CD4-positive, alpha-beta memory T cell (primary cell): Measurements from ENCODE around the gene INPP4B. TPM values are rescaled to one million over a fixed set of nuclear protein-coding genes. Genes with fewer than 3 reads are reported as not detected.

ENCODE experiments used
- CTCF ChIA-PET: fragments of 350-600 bp; sonication (Branson Sonifier 250); formaldehyde crosslinking; loops from one replicate; lab custom pipeline; 2021; ENCODE audit warnings: inconsistent platforms; ENCODE audit not compliant: partially characterized antibody; lab: Charles Lee
- POLR2A ChIA-PET: fragments of 350-600 bp; sonication (Branson Sonifier 250); formaldehyde crosslinking; loops from one replicate; lab custom pipeline; 2021; ENCODE audit not compliant: partially characterized antibody; lab: Charles Lee
- DNase-seq, 5 donors: peaks; one replicate each; pipeline versions ENCODE4 v3.0.0 to v3.0.0-alpha.2; 2020 to 2022; ENCODE audit warnings: mixed read lengths in 1 of 5
- H3K27ac ChIP-seq: one replicate; pipeline ENCODE4 v1.7.0; 2013; ENCODE audit warnings: low read depth, low read length
- H3K27me3 ChIP-seq: 2 replicates; pipeline ENCODE4 v1.7.0; 2013; ENCODE audit warnings: mild to moderate bottlenecking, low read length, moderate library complexity; ENCODE audit not compliant: insufficient read depth
- H3K36me3 ChIP-seq: 2 replicates; pipeline ENCODE4 v1.7.0; 2013; ENCODE audit warnings: mild to moderate bottlenecking, low read length, moderate library complexity; ENCODE audit not compliant: insufficient read depth
- H3K4me1 ChIP-seq: 2 replicates; pipeline ENCODE4 v1.7.0; 2013; ENCODE audit warnings: mild to moderate bottlenecking, low read length, moderate library complexity; ENCODE audit not compliant: insufficient read depth
- H3K4me3 ChIP-seq, 2 donors: one replicate each; pipeline ENCODE4 v1.7.0; 2013; ENCODE audit warnings: low read length in 2 of 2, mild to moderate bottlenecking in 1 of 2
- H3K9me3 ChIP-seq, 2 donors: one replicate each; pipeline ENCODE4 v1.7.0; 2013; ENCODE audit warnings: low read length in 2 of 2, control low read depth in 1 of 2; ENCODE audit not compliant: control insufficient read depth in 1 of 2
- H3K27ac Mint-ChIP-seq, 7 donors: one replicate each; pipeline ENCODE4 v1.8.0; 2020 to 2021; ENCODE audit warnings: mixed read lengths in 7 of 7, mild to moderate bottlenecking in 6 of 7, inconsistent platforms in 3 of 7, moderate library complexity in 3 of 7
- H3K27me3 Mint-ChIP-seq, 2 donors: one replicate each; pipeline ENCODE4 v1.8.0; 2020 to 2021; ENCODE audit warnings: mixed read lengths in 2 of 2
- H3K36me3 Mint-ChIP-seq, 2 donors: one replicate each; pipeline ENCODE4 v1.8.0; 2020 to 2021; ENCODE audit warnings: mixed read lengths in 2 of 2, inconsistent platforms in 1 of 2, mild to moderate bottlenecking in 1 of 2
- H3K4me1 Mint-ChIP-seq, 4 donors: one replicate each; pipeline ENCODE4 v1.8.0; 2020 to 2021; ENCODE audit warnings: mixed read lengths in 4 of 4, mild to moderate bottlenecking in 1 of 4
- H3K4me3 Mint-ChIP-seq, 8 donors: one replicate each; pipeline ENCODE4 v1.8.0; 2020 to 2021; ENCODE audit warnings: mixed read lengths in 8 of 8, mild to moderate bottlenecking in 7 of 8, moderate library complexity in 6 of 8, inconsistent platforms in 3 of 8
- H3K9me3 Mint-ChIP-seq, 8 donors: one replicate each; pipeline ENCODE4 v1.8.0; 2020 to 2021; ENCODE audit warnings: mixed read lengths in 8 of 8, mild to moderate bottlenecking in 5 of 8, inconsistent platforms in 3 of 8, moderate library complexity in 1 of 8
- intact Hi-C: fragments of 100-400 bp; cut with micrococcal nuclease; formaldehyde crosslinking; loops from one replicate; pipeline ENCODE4 v1.15.1; 2023
- polyA plus RNA-seq, 2 donors: library from polyadenylated mRNA; unstranded; fragments of 300-500 nt; fragmentation: Illumina TruSeq; gene quantifications; one replicate each; pipeline ENCODE4 v1.2.3, GENCODE V29; 2021
- total RNA-seq, 2 experiments: library from RNA; stranded (reverse); gene quantifications; one replicate each; pipeline ENCODE4 v1.2.3, GENCODE V29; 2021

Gene INPP4B
- total and polyA plus RNA-seq, 4 experiments from 2014 or later: 76.7 to 112 (median 80.8) TPM

DNA sequence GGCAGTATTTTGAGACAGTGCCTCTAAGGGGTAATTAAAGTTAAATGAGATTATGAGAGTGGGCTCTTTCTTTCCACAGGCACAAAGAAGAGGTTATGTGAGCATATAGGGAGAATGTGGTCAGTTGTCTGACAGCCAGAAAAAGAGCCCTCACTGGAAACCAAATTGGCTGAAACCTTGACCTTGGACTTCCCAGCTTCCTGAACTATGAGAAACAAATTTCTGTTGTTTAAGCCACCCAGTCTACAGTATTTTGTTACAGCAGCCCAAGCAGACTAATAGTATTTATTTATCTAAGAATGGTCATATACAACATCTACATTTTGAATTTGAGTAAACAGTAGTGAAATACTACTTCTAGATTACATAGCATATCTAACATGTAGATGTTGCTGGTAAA is 736.0 kb downstream of the INPP4B start:
- peaks cover 0 to 14% (median 8%) of the 10 kb centered on the region in 4 donors for H3K4me1 Mint-ChIP-seq
- H3K27me3 Mint-ChIP-seq: no peaks in the 10 kb centered on the region
- H3K36me3 Mint-ChIP-seq: peaks cover 68 to 78% of the 10 kb centered on the region in 2 donors
- intact Hi-C loops: no loop called here
- Histone ChIP-seq H3K4me1 (no peaks in the 10 kb centered on the region), H3K4me3 (no peak overlapping the region), H3K36me3 (peaks cover 63% of the 10 kb centered on the region), H3K27ac (no peak overlapping the region), H3K9me3 (no peaks in the 10 kb centered on the region), H3K27me3 (no peaks in the 10 kb centered on the region)
- H3K27ac Mint-ChIP-seq: peak overlapping the region in 1 of 7 donors; percentile 80
- no peak for DNase-seq
- H3K4me3 Mint-ChIP-seq: no peak overlapping the region
- CTCF ChIA-PET: no interaction called here
- peaks cover 0 to 1% (median 0%) of the 10 kb centered on the region in 8 donors for H3K9me3 Mint-ChIP-seq
- POLR2A ChIA-PET: no interaction called here

DNA sequence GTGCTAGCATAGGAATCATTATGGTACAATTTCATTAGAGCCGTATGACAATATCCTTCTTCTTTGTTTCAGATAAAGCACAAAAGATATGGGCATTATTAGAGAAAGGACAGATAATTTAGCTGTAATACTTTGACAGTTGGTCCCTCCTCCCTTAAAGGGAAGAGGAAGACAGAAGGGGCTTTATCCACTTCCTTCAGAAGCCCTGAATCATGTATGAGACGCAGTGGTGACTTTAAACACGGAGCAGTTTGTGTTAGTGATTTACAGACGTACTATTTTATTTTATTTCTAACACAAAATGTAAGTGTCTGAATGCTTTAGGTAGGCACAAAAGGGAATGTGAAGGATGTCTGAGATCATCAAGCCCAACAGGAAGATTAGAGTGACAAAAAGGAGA is 742.1 kb downstream of the INPP4B start:
- ChIA-PET POLR2A (no interaction called here), CTCF (no interaction called here)
- Mint-ChIP-seq H3K27ac (no peak overlapping the region), H3K4me1 (peaks cover 5 to 12% (median 8%) of the 10 kb centered on the region in 4 donors), H3K36me3 (peaks cover 46 to 71% of the 10 kb centered on the region in 2 donors), H3K4me3 (no peak overlapping the region), H3K9me3 (no peaks in the 10 kb centered on the region), H3K27me3 (no peaks in the 10 kb centered on the region)
- Histone ChIP-seq H3K27ac (no peak overlapping the region), H3K27me3 (no peaks in the 10 kb centered on the region), H3K36me3 (peaks cover 37% of the 10 kb centered on the region), H3K4me1 (no peaks in the 10 kb centered on the region), H3K4me3 (no peak overlapping the region), H3K9me3 (no peaks in the 10 kb centered on the region)
- intact Hi-C loops: no loop called here
- DNase-seq: no peak

DNA sequence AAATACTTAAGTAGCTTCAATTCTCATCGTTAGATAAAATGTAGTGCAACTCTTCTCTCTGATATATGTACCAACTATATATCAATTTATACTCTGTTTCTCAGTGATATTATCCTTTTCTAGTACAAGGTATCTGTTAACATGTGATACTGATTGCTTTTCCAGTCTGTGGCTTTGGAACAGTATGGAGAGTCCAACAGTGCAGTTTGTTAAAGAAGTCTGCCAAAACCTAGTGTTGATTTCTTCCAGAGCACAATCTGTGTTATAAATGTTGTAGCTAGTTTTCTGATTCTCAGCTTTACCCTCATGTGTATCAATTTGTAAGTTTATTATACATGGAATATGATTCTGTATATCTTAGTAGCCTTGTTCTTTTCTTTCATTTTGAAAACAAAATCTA is 744.7 kb downstream of the INPP4B start:
- no peaks in the 10 kb centered on the region for H3K27me3 ChIP-seq
- ChIA-PET CTCF (interaction anchor here (0.6 to 1.7 kb wide), 2 partner anchors 27 to 751 kb away, joined by 3 to 5 read pairs; no protein-coding TSS in a partner anchor), POLR2A (no interaction called here)
- no peak for DNase-seq
- H3K4me3 ChIP-seq: no peak overlapping the region
- Mint-ChIP-seq H3K9me3 (peaks cover 0 to 2% (median 0%) of the 10 kb centered on the region in 8 donors), H3K4me3 (no peak overlapping the region), H3K36me3 (peaks cover 40 to 64% of the 10 kb centered on the region in 2 donors), H3K4me1 (peaks cover 5 to 17% (median 13%) of the 10 kb centered on the region in 4 donors), H3K27ac (peak overlapping the region in 2 of 7 donors; percentile 33 to 35), H3K27me3 (no peaks in the 10 kb centered on the region)
- H3K36me3 ChIP-seq: peaks cover 25% of the 10 kb centered on the region
- H3K4me1 ChIP-seq: no peaks in the 10 kb centered on the region
- no peak overlapping the region for H3K27ac ChIP-seq
- H3K9me3 ChIP-seq: no peaks in the 10 kb centered on the region
- intact Hi-C loops: no loop called here

DNA sequence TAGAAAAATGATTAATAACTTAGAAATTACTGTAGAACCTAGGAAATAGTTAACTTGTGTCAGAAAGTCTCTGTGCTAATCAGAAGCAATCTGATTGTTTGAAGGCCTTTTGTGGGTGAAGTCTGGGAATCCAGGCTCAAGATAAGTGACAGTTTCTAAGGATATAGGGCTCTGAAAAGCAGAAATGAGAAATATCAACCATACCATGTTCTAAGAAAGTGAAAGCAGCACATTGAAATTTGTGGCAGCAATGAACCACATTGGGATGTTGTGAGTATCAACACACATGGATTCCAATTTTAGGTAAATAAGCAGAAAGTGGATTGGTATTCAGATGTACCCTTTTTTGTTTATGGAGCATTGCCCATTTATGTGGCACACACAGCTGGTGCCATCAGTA is 745.2 kb downstream of the INPP4B start:
- POLR2A ChIA-PET: no interaction called here
- CTCF ChIA-PET: interaction anchor here (0.6 to 1.7 kb wide), 3 partner anchors 28 to 1971 kb away, joined by 3 to 5 read pairs (median 3); no protein-coding TSS in a partner anchor
- intact Hi-C loops: no loop called here
- Mint-ChIP-seq H3K27me3 (no peaks in the 10 kb centered on the region), H3K9me3 (peaks cover 0 to 2% (median 0%) of the 10 kb centered on the region in 8 donors), H3K36me3 (peaks cover 40 to 61% of the 10 kb centered on the region in 2 donors), H3K27ac (peak overlapping the region in 4 of 7 donors; percentile 29 to 61 (median 44)), H3K4me1 (peaks cover 5 to 17% (median 12%) of the 10 kb centered on the region in 4 donors), H3K4me3 (no peak overlapping the region)
- Histone ChIP-seq H3K27ac (no peak overlapping the region), H3K27me3 (no peaks in the 10 kb centered on the region), H3K36me3 (peaks cover 22% of the 10 kb centered on the region), H3K9me3 (no peaks in the 10 kb centered on the region), H3K4me1 (no peaks in the 10 kb centered on the region), H3K4me3 (no peak overlapping the region)
- DNase-seq: no peak

GRCh38 chr4:142098900-142099545 is 747.1 kb downstream of the INPP4B start:
- Histone ChIP-seq H3K4me1 (no peaks in the 10 kb centered on the region), H3K27me3 (no peaks in the 10 kb centered on the region), H3K4me3 (no peak overlapping the region), H3K27ac (no peak overlapping the region), H3K9me3 (no peaks in the 10 kb centered on the region), H3K36me3 (peaks cover 17% of the 10 kb centered on the region)
- intact Hi-C loops: no loop called here
- Mint-ChIP-seq H3K4me1 (peaks cover 9 to 26% (median 15%) of the 10 kb centered on the region in 4 donors), H3K27ac (peak overlapping the region in 3 of 7 donors; percentile 8 to 23 (median 17)), H3K9me3 (peaks cover 0 to 4% (median 0%) of the 10 kb centered on the region in 8 donors), H3K36me3 (peaks cover 56 to 63% of the 10 kb centered on the region in 2 donors), H3K4me3 (no peak overlapping the region), H3K27me3 (no peaks in the 10 kb centered on the region)
- ChIA-PET CTCF (no interaction called here), POLR2A (no interaction called here)
- DNase-seq: no peak

DNA sequence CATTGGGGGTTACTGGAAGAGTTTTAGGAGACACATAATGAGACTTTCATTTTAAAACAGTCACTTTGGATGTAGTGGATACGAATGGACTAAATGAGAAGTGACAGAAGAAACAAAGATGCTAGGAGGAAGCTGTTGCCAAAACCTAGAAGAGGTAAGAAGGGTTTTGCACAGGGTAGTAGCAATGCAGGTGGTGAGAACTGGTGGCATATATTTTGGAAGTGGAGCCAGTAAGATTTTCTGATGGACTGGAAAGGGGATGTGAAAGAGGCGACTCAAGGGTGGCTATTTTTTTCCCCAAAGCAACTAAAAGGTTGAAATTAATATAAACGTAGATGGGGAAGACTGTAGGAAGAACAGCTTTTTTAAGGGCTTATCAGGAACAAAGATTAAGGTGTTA is 747.7 kb downstream of the INPP4B start:
- H3K36me3 Mint-ChIP-seq: peaks cover 54 to 61% of the 10 kb centered on the region in 2 donors
- H3K27ac Mint-ChIP-seq: peak overlapping the region in 1 of 7 donors; percentile 23
- peaks cover 0 to 4% (median 0%) of the 10 kb centered on the region in 8 donors for H3K9me3 Mint-ChIP-seq

DNA sequence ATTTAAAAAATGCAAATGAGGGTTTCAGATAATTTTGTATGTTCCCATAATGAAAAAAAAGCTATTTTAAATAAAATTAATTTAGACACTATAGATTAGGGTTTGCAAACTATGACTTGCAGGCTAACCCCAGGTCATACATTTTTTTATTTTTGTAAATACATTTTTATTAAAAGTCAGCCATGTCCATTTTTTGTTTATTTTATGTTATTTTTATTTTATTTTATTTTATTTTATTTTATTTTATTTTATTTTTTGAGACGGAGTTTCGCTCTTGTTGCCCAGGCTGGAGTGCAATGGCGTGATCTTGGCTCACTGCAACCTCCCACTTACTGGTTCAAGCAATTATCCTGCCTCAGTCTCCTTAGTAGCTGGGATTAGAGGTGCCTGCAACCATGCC is 749.1 kb downstream of the INPP4B start:
- Histone ChIP-seq H3K4me1 (no peaks in the 10 kb centered on the region), H3K4me3 (no peak overlapping the region), H3K27me3 (no peaks in the 10 kb centered on the region), H3K9me3 (no peaks in the 10 kb centered on the region), H3K27ac (no peak overlapping the region), H3K36me3 (peaks cover 17% of the 10 kb centered on the region)
- Mint-ChIP-seq H3K9me3 (peaks cover 0 to 4% (median 0%) of the 10 kb centered on the region in 8 donors), H3K27me3 (no peaks in the 10 kb centered on the region), H3K27ac (no peak overlapping the region), H3K4me1 (peaks cover 7 to 28% (median 15%) of the 10 kb centered on the region in 4 donors), H3K36me3 (peaks cover 55 to 58% of the 10 kb centered on the region in 2 donors), H3K4me3 (no peak overlapping the region)
- DNase-seq: no peak
- POLR2A ChIA-PET: no interaction called here
- intact Hi-C loops: no loop called here
- CTCF ChIA-PET: no interaction called here

More for the DNA sequence above, 747.7 kb downstream of the INPP4B start:
- H3K36me3 ChIP-seq: peaks cover 17% of the 10 kb centered on the region
- H3K4me1 ChIP-seq: no peaks in the 10 kb centered on the region
- Mint-ChIP-seq H3K4me1 (peaks cover 9 to 27% (median 14%) of the 10 kb centered on the region in 4 donors), H3K4me3 (no peak overlapping the region), H3K27me3 (no peaks in the 10 kb centered on the region)
- CTCF ChIA-PET: no interaction called here
- no peak for DNase-seq
- H3K4me3 ChIP-seq: no peak overlapping the region
- no peaks in the 10 kb centered on the region for H3K27me3 ChIP-seq
- H3K27ac ChIP-seq: no peak overlapping the region
- POLR2A ChIA-PET: no interaction called here
- intact Hi-C loops: no loop called here
- no peaks in the 10 kb centered on the region for H3K9me3 ChIP-seq
